Astrocyte (in vitro differentiated cells and primary cell): ENCODE data around the gene BANP. TPM values are rescaled to one million over a fixed set of nuclear protein-coding genes. Genes with fewer than 3 reads are reported as not detected.
"Not testable (repeated sequence)": the region's sequence is repeated elsewhere in the genome, so short reads cannot be mapped to it uniquely, and the experiment has no call there.

ENCODE experiments used
- DNase-seq: peaks from one replicate; pipeline ENCODE4 v3.0.0-alpha.2; 2010; ENCODE audit warnings: low read depth
- FAIRE-seq: peaks from 2 replicates; lab custom pipeline; 2011; peaks lifted over from hg19 to GRCh38; lab: Jason Lieb, UNC
- H2AFZ ChIP-seq: 2 replicates; pipeline ENCODE4 v1.6.0; 2012; ENCODE audit warnings: low read depth, low read length, inconsistent platforms
- H3K27ac ChIP-seq: 2 replicates; pipeline ENCODE4 v1.5.1; 2011; ENCODE audit warnings: low read depth, low read length, inconsistent platforms
- H3K27me3 ChIP-seq: 2 replicates; pipeline ENCODE4 v1.6.0; 2011; ENCODE audit warnings: low read length, inconsistent platforms; ENCODE audit not compliant: insufficient read depth
- H3K36me3 ChIP-seq: 2 replicates; pipeline ENCODE4 v1.5.1; 2011; ENCODE audit warnings: low read length, inconsistent platforms; ENCODE audit not compliant: insufficient read depth
- H3K4me1 ChIP-seq: 2 replicates; pipeline ENCODE4 v1.5.1; 2011; ENCODE audit warnings: low read length, inconsistent platforms; ENCODE audit not compliant: insufficient read depth
- H3K4me2 ChIP-seq: 2 replicates; pipeline ENCODE4 v1.6.0; 2012; ENCODE audit warnings: low read length, inconsistent platforms
- H3K4me3 ChIP-seq: 2 replicates; pipeline ENCODE4 v1.5.1; 2011; ENCODE audit warnings: low read depth, mild to moderate bottlenecking, low read length, inconsistent platforms; ENCODE audit not compliant: insufficient read depth
- H3K79me2 ChIP-seq: 2 replicates; pipeline ENCODE4 v1.6.0; 2012; ENCODE audit warnings: mild to moderate bottlenecking, low read length, inconsistent platforms; ENCODE audit not compliant: insufficient read depth
- H3K9ac ChIP-seq: 2 replicates; pipeline ENCODE4 v1.6.0; 2012; ENCODE audit warnings: mild to moderate bottlenecking, low read length, inconsistent platforms
- H3K9me3 ChIP-seq: 2 replicates; pipeline ENCODE4 v1.5.1; 2012; ENCODE audit warnings: low read depth, mild to moderate bottlenecking, low read length, inconsistent platforms; ENCODE audit not compliant: insufficient read depth
- H4K20me1 ChIP-seq: 2 replicates; pipeline ENCODE4 v1.6.0; 2012; ENCODE audit warnings: low read length, inconsistent platforms; ENCODE audit not compliant: insufficient read depth
- H3K27ac Mint-ChIP-seq: one replicate; pipeline ENCODE4 v1.8.0; 2021; ENCODE audit warnings: mild to moderate bottlenecking, mixed read lengths; ENCODE audit not compliant: unreplicated experiment
- H3K27me3 Mint-ChIP-seq: one replicate; pipeline ENCODE4 v1.8.0; 2021; ENCODE audit warnings: low read depth, mixed read lengths; ENCODE audit not compliant: unreplicated experiment
- H3K36me3 Mint-ChIP-seq: one replicate; pipeline ENCODE4 v1.8.0; 2021; ENCODE audit warnings: low read depth, mixed read lengths; ENCODE audit not compliant: unreplicated experiment
- H3K4me1 Mint-ChIP-seq: one replicate; pipeline ENCODE4 v1.8.0; 2021; ENCODE audit warnings: low read depth, mixed read lengths; ENCODE audit not compliant: unreplicated experiment
- H3K4me3 Mint-ChIP-seq: one replicate; pipeline ENCODE4 v1.8.0; 2021; ENCODE audit warnings: mild to moderate bottlenecking, moderate library complexity, mixed read lengths; ENCODE audit not compliant: unreplicated experiment
- H3K9me3 Mint-ChIP-seq: one replicate; pipeline ENCODE4 v1.8.0; 2021; ENCODE audit warnings: mild to moderate bottlenecking, mixed read lengths; ENCODE audit not compliant: unreplicated experiment
- CTCF ChIP-seq: IDR thresholded peaks from 2 replicates; pipeline ENCODE4 v1.5.1; 2011; ENCODE audit warnings: low read depth, mild to moderate bottlenecking, inconsistent platforms, low read length, moderate library complexity; ENCODE audit not compliant: insufficient read depth
- EZH2 ChIP-seq: IDR thresholded peaks from 2 replicates; pipeline ENCODE4 v1.6.1; 2012; ENCODE audit warnings: mild to moderate bottlenecking, low read length, inconsistent platforms; ENCODE audit not compliant: insufficient read depth
- total RNA-seq: library from RNA; stranded (reverse); gene quantifications from 2 replicates; pipeline ENCODE4 v1.2.1, GENCODE V29; 2021

Gene BANP
- total RNA-seq, 1 donor from 2014 or later, result 28.9 TPM

GRCh38 chr16:88039591-88039990 lies 88.4 kb downstream of the BANP start:
- H3K27me3 Mint-ChIP-seq, result no peaks in the 10 kb centered on the region
- TF ChIP-seq CTCF (no peak), EZH2 (no peak)
- no peak overlapping the region for H3K27ac Mint-ChIP-seq
- peaks cover 24% of the 10 kb centered on the region for H3K36me3 Mint-ChIP-seq
- no peak overlapping the region for H2AFZ ChIP-seq
- no peak overlapping the region for H3K4me3 Mint-ChIP-seq
- H3K9me3 Mint-ChIP-seq, result no peaks in the 10 kb centered on the region
- H3K9me3 ChIP-seq, result no peaks in the 10 kb centered on the region
- no peak overlapping the region for H3K9ac ChIP-seq
- no peak overlapping the region for H3K4me2 ChIP-seq
- H3K27ac ChIP-seq, result no peak overlapping the region
- H3K4me1 Mint-ChIP-seq, result no peaks in the 10 kb centered on the region
- no peak for DNase-seq
- H4K20me1 ChIP-seq, result peaks cover 3% of the 10 kb centered on the region
- FAIRE-seq, result no peak
- no peaks in the 10 kb centered on the region for H3K27me3 ChIP-seq
- no peaks in the 10 kb centered on the region for H3K4me1 ChIP-seq
- H3K4me3 ChIP-seq, result no peak overlapping the region
- H3K79me2 ChIP-seq, result no peaks in the 10 kb centered on the region
- H3K36me3 ChIP-seq, result no peaks in the 10 kb centered on the region

GRCh38 chr16:88040196-88040876 lies 89.1 kb downstream of the BANP start:
- H3K27ac ChIP-seq, H3K9ac ChIP-seq, H3K27me3 ChIP-seq, H3K4me1 ChIP-seq, H3K9me3 Mint-ChIP-seq, DNase-seq, H3K27ac Mint-ChIP-seq, H3K27me3 Mint-ChIP-seq, H3K9me3 ChIP-seq, H3K79me2 ChIP-seq, FAIRE-seq, H3K4me2 ChIP-seq, H4K20me1 ChIP-seq, H2AFZ ChIP-seq, H3K4me1 Mint-ChIP-seq, H3K4me3 ChIP-seq, H3K4me3 Mint-ChIP-seq, H3K36me3 ChIP-seq: not testable (repeated sequence)
- H3K36me3 Mint-ChIP-seq, result peaks cover 24% of the 10 kb centered on the region

GRCh38 chr16:88040877-88041244 lies 89.6 kb downstream of the BANP start:
- H3K4me1 Mint-ChIP-seq, H3K27me3 Mint-ChIP-seq, H3K79me2 ChIP-seq, H2AFZ ChIP-seq, H3K4me3 ChIP-seq, H3K36me3 ChIP-seq, H3K27ac ChIP-seq, FAIRE-seq, H3K27ac Mint-ChIP-seq, H3K4me3 Mint-ChIP-seq, H4K20me1 ChIP-seq, H3K4me2 ChIP-seq, H3K9me3 Mint-ChIP-seq, H3K4me1 ChIP-seq, H3K9ac ChIP-seq, H3K9me3 ChIP-seq, DNase-seq, H3K27me3 ChIP-seq: not testable (repeated sequence)
- peaks cover 25% of the 10 kb centered on the region for H3K36me3 Mint-ChIP-seq

- H3K36me3 Mint-ChIP-seq, result peaks cover 20% of the 10 kb centered on the region
- H3K79me2 ChIP-seq, H4K20me1 ChIP-seq, H3K27ac Mint-ChIP-seq, H3K9me3 ChIP-seq, H3K27me3 ChIP-seq, H3K36me3 ChIP-seq, H3K4me2 ChIP-seq, DNase-seq, H3K4me1 ChIP-seq, H2AFZ ChIP-seq, H3K9me3 Mint-ChIP-seq, H3K4me3 Mint-ChIP-seq, FAIRE-seq, H3K4me1 Mint-ChIP-seq, H3K27ac ChIP-seq, H3K9ac ChIP-seq, H3K4me3 ChIP-seq, H3K27me3 Mint-ChIP-seq: not testable (repeated sequence)
Observed at GRCh38 chr16:88041506-88041905, 90.3 kb downstream of the BANP start.

- DNase-seq, H3K4me1 ChIP-seq, H3K27me3 Mint-ChIP-seq, H3K4me3 ChIP-seq, H3K27ac Mint-ChIP-seq, H3K4me3 Mint-ChIP-seq, H3K27me3 ChIP-seq, H3K4me2 ChIP-seq, H3K27ac ChIP-seq, FAIRE-seq, H3K9me3 Mint-ChIP-seq, H3K4me1 Mint-ChIP-seq, H4K20me1 ChIP-seq, H3K79me2 ChIP-seq, H3K9ac ChIP-seq, H2AFZ ChIP-seq, H3K9me3 ChIP-seq, H3K36me3 ChIP-seq: not testable (repeated sequence)
- peaks cover 18% of the 10 kb centered on the region for H3K36me3 Mint-ChIP-seq
Observed at GRCh38 chr16:88041986-88042562, 90.8 kb downstream of the BANP start.
